ENCODE data around the gene CTAGE1.
"Not testable (repeated sequence)": the region's sequence is repeated elsewhere in the genome, so short reads cannot be mapped to it uniquely, and the experiment has no call there.

CTAGE1 gene

GRCh38 chr18:22434973-22435608, 17.4 kb upstream of the CTAGE1 start:
- no peak for DNase-seq (ENCODE audit: low read depth in 2 of 2)

- no peak for DNase-seq (ENCODE audit: low read depth in 2 of 2)
These were observed 16.2 kb upstream of the CTAGE1 start for GRCh38 chr18:22433956-22434355.

GRCh38 chr18:22432657-22433137, 15.0 kb upstream of the CTAGE1 start:
- DNase-seq (ENCODE audit: low read depth in 2 of 2) = no peak

GRCh38 chr18:22429564-22429963, 11.8 kb upstream of the CTAGE1 start:
- DNase-seq (ENCODE audit: low read depth in 2 of 2) = no peak

- no peak for DNase-seq (ENCODE audit: low read depth in 2 of 2)
These were observed 11.0 kb upstream of the CTAGE1 start for GRCh38 chr18:22428672-22429071.

- DNase-seq (ENCODE audit: low read depth in 2 of 2) = no peak
These were observed 10.3 kb upstream of the CTAGE1 start for GRCh38 chr18:22427822-22428549.

GRCh38 chr18:22424565-22424963, 6.8 kb upstream of the CTAGE1 start:
- DNase-seq (ENCODE audit: low read depth in 2 of 2) = no peak

- DNase-seq (ENCODE audit: low read depth in 2 of 2) = no peak
These were observed 6.3 kb upstream of the CTAGE1 start for GRCh38 chr18:22423878-22424564.

- no peak for DNase-seq (ENCODE audit: low read depth in 2 of 2)
These were observed 5.3 kb upstream of the CTAGE1 start for GRCh38 chr18:22422909-22423548.

GRCh38 chr18:22420652-22421051, 2.9 kb upstream of the CTAGE1 start:
- DNase-seq (ENCODE audit: low read depth in 2 of 2) = no peak

GRCh38 chr18:22412176-22412911, 5.4 kb downstream of the CTAGE1 start:
- DNase-seq (ENCODE audit: low read depth in 2 of 2) = no peak

GRCh38 chr18:22411446-22411845, 6.3 kb downstream of the CTAGE1 start:
- no peak for DNase-seq (ENCODE audit: low read depth in 2 of 2)

GRCh38 chr18:22410126-22410525, 7.6 kb downstream of the CTAGE1 start:
- no peak for DNase-seq (ENCODE audit: low read depth in 2 of 2)

- no peak for DNase-seq (ENCODE audit: low read depth in 2 of 2)
These were observed 8.3 kb downstream of the CTAGE1 start for GRCh38 chr18:22409445-22409844.

- no peak for DNase-seq (ENCODE audit: low read depth in 2 of 2)
These were observed 9.7 kb downstream of the CTAGE1 start for GRCh38 chr18:22408059-22408458.

GRCh38 chr18:22405142-22405541, 12.6 kb downstream of the CTAGE1 start:
- DNase-seq (ENCODE audit: low read depth in 2 of 2) = no peak

- DNase-seq (ENCODE audit: low read depth in 2 of 2) = no peak
These were observed 13.8 kb downstream of the CTAGE1 start for GRCh38 chr18:22403950-22404349.

- DNase-seq (ENCODE audit: low read depth in 2 of 2) = no peak
These were observed 17.8 kb downstream of the CTAGE1 start for GRCh38 chr18:22399949-22400348.

GRCh38 chr18:22398464-22398863, 19.3 kb downstream of the CTAGE1 start:
- no peak for DNase-seq (ENCODE audit: low read depth in 2 of 2)

GRCh38 chr18:22394428-22394827, 23.3 kb downstream of the CTAGE1 start:
- no peak for DNase-seq (ENCODE audit: low read depth in 2 of 2)

- DNase-seq (ENCODE audit: low read depth in 2 of 2) = not testable (repeated sequence)
These were observed 24.6 kb downstream of the CTAGE1 start for GRCh38 chr18:22393164-22393563.
